Stimulated activated CD4-positive, alpha-beta T cell treated with anti-CD3 and anti-CD28 coated beads, Interleukin-15, amount 100 ng/mL, for 48 hours (primary cell): Measurements from ENCODE around the gene SLC19A1.
"Not testable (repeated sequence)": the region's sequence is repeated elsewhere in the genome, so short reads cannot be mapped to it uniquely, and the experiment has no call there.

Experiments used
- DNase-seq, 2 donors: peaks; one replicate each; pipeline ENCODE4 v3.0.0-alpha.2; 2020; ENCODE audit warnings: low read depth in 2 of 2

Gene SLC19A1

GRCh38 chr21:45576838-45577737 is 34.8 kb upstream of the SLC19A1 start:
- DNase-seq: no peak

- DNase-seq: no peak
Observed at GRCh38 chr21:45575993-45576837, 34.0 kb upstream of the SLC19A1 start.

GRCh38 chr21:45575304-45575992 is 33.2 kb upstream of the SLC19A1 start:
- no peak for DNase-seq

GRCh38 chr21:45574691-45575090 is 32.5 kb upstream of the SLC19A1 start:
- DNase-seq: no peak

GRCh38 chr21:45574081-45574501 is 31.9 kb upstream of the SLC19A1 start:
- no peak for DNase-seq

- DNase-seq: no peak
Observed at GRCh38 chr21:45573452-45574035, 31.3 kb upstream of the SLC19A1 start.

- no peak for DNase-seq
Observed at GRCh38 chr21:45572783-45573451, 30.7 kb upstream of the SLC19A1 start.

GRCh38 chr21:45572231-45572630 is 30.0 kb upstream of the SLC19A1 start:
- no peak for DNase-seq

GRCh38 chr21:45571641-45572040 is 29.4 kb upstream of the SLC19A1 start:
- DNase-seq: no peak

GRCh38 chr21:45570826-45571601 is 28.8 kb upstream of the SLC19A1 start:
- no peak for DNase-seq

- DNase-seq: no peak
Observed at GRCh38 chr21:45570071-45570470, 27.8 kb upstream of the SLC19A1 start.

- no peak for DNase-seq
Observed at GRCh38 chr21:45568383-45568782, 26.1 kb upstream of the SLC19A1 start.

GRCh38 chr21:45564137-45564536 is 21.9 kb upstream of the SLC19A1 start:
- DNase-seq: not testable (repeated sequence)

GRCh38 chr21:45562965-45563364 is 20.7 kb upstream of the SLC19A1 start:
- no peak for DNase-seq

- DNase-seq: no peak
Observed at GRCh38 chr21:45562402-45562801, 20.2 kb upstream of the SLC19A1 start.

GRCh38 chr21:45561241-45561640 is 19.0 kb upstream of the SLC19A1 start:
- not testable (repeated sequence) for DNase-seq

GRCh38 chr21:45560106-45561021 is 18.1 kb upstream of the SLC19A1 start:
- no peak for DNase-seq

- DNase-seq: no peak
Observed at GRCh38 chr21:45559216-45560105, 17.2 kb upstream of the SLC19A1 start.
